ENCODE data around the gene CNTN4.

DNA sequence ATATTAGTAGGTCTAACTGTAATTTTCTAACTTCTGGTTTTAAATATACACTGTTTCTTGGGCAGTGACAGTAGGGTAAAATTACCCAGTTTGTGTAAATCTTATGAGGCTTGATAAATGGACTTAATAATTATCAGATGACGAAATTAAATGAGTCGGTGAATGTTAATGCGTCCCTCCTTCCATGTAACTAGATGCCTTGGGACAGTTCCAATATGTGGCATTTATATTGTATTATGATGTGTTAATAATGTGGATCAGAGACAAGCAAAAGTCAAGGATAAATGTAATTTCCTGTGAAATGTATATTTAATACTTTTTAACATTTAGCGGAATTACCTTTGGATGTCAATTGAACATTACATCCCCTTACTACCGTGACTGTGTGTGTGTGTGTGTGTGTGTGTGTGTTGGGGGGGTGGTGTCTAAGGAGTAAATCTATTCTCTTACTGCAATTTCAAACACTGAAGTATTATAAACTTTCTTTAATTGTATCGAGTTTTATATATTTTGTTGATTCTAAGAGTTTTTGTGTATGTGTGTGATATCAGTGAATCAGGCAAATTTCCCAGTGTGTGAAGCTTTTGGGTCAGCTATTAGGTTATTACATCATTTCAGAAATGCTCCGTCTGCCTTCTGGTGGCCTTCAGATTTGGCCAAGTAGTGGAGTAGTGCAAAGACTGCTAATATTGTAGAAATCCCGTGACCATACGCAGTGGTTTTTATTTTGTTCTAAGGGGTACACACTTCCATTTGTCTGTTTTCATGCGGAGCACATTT lies 50.1 kb downstream of the CNTN4 start:
- TF ChIP-seq, protein P1, sequence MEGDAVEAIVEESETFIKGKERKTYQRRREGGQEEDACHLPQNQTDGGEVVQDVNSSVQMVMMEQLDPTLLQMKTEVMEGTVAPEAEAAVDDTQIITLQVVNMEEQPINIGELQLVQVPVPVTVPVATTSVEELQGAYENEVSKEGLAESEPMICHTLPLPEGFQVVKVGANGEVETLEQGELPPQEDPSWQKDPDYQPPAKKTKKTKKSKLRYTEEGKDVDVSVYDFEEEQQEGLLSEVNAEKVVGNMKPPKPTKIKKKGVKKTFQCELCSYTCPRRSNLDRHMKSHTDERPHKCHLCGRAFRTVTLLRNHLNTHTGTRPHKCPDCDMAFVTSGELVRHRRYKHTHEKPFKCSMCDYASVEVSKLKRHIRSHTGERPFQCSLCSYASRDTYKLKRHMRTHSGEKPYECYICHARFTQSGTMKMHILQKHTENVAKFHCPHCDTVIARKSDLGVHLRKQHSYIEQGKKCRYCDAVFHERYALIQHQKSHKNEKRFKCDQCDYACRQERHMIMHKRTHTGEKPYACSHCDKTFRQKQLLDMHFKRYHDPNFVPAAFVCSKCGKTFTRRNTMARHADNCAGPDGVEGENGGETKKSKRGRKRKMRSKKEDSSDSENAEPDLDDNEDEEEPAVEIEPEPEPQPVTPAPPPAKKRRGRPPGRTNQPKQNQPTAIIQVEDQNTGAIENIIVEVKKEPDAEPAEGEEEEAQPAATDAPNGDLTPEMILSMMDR (IDR thresholded peaks at IDR 0.05), result no peak
- no peak for TF ChIP-seq EP300 (IDR thresholded peaks at IDR 0.05)

Data from ovary (tissue), 3 donors.